Fibroblast of skin of right quadriceps (primary cell): ENCODE results near the gene RNF39.
A peak's percentile ranks its signal among the peaks of the same experiment; 100 is the strongest.

Experiments used
- DNase-seq: peaks from one replicate; pipeline ENCODE4 v3.0.0-alpha.2; 2013

RNF39 gene

GRCh38 chr6:30096829-30097228, 21.3 kb upstream of the RNF39 start:
- no peak for DNase-seq

GRCh38 chr6:30093951-30094661, 18.5 kb upstream of the RNF39 start:
- DNase-seq = no peak

GRCh38 chr6:30092852-30093543, 17.4 kb upstream of the RNF39 start:
- DNase-seq = no peak

GRCh38 chr6:30091577-30092381, 16.2 kb upstream of the RNF39 start:
- DNase-seq = peak; percentile 50

- DNase-seq = no peak
Measured at GRCh38 chr6:30087876-30088275, 12.3 kb upstream of the RNF39 start.

GRCh38 chr6:30077218-30077617, 1.6 kb upstream of the RNF39 start:
- no peak for DNase-seq

- DNase-seq = no peak
Measured at GRCh38 chr6:30075790-30076732, 492 bp upstream of the RNF39 start.

GRCh38 chr6:30074331-30075093, 1.1 kb downstream of the RNF39 start:
- DNase-seq = no peak

- DNase-seq = no peak
Measured at GRCh38 chr6:30073489-30074235, 1.9 kb downstream of the RNF39 start.

GRCh38 chr6:30071858-30072257, 3.7 kb downstream of the RNF39 start:
- DNase-seq = no peak

- peak; percentile 22 for DNase-seq
Measured at GRCh38 chr6:30071081-30071818, 4.3 kb downstream of the RNF39 start.

GRCh38 chr6:30067460-30068139, 8.0 kb downstream of the RNF39 start:
- DNase-seq = no peak

GRCh38 chr6:30066577-30067459, 8.8 kb downstream of the RNF39 start, which contains the start of gene PPP1R11:
TSS of gene PPP1R11 (plus strand) at chr6:30067198. CDS start at chr6:30067411, 213 bp downstream.
- DNase-seq = peak; percentile 99

GRCh38 chr6:30066082-30066481, 9.5 kb downstream of the RNF39 start:
- no peak for DNase-seq

- no peak for DNase-seq
Measured at GRCh38 chr6:30063315-30063714, 12.3 kb downstream of the RNF39 start.

- DNase-seq = no peak
Measured at GRCh38 chr6:30062471-30063178, 12.9 kb downstream of the RNF39 start.

- DNase-seq = peak; percentile 9
Measured at GRCh38 chr6:30061858-30062458, 13.6 kb downstream of the RNF39 start.
